Omental fat pad (tissue), 4 donors: Measurements from ENCODE around the gene SUGT1. TPM values are rescaled to one million over a fixed set of nuclear protein-coding genes. Genes with fewer than 3 reads are reported as not detected.
"Not testable (repeated sequence)": the region's sequence is repeated elsewhere in the genome, so short reads cannot be mapped to it uniquely, and the experiment has no call there.

ENCODE experiments used
- ATAC-seq: fragments of 150-250 bp; one replicate; pipeline ENCODE4 v1.9.1; 2016; ENCODE audit warnings: mild to moderate bottlenecking, moderate library complexity; ENCODE audit not compliant: low FRiP score
- DNase-seq: peaks from one replicate; pipeline ENCODE4 v3.0.0-alpha.2; 2019; ENCODE audit warnings: low spot score
- CTCF ChIP-seq, 3 donors: fragments of 450-650 bp; IDR thresholded peaks; one replicate each; pipeline ENCODE4 v1.5.1; 2016 to 2017; ENCODE audit warnings: antibody characterized with exemption in 3 of 3, mild to moderate bottlenecking in 3 of 3, moderate library complexity in 2 of 3
- total RNA-seq, 4 donors: library from RNA; depleted of rRNA; stranded (reverse); fragments of >200 nt; gene quantifications; one replicate each; pipeline ENCODE4 v1.1.0, GENCODE V29; 2016

The SUGT1 gene
- total RNA-seq, 4 donors from 2014 or later = 27.5 to 39.1 (median 33.6) TPM

GRCh38 chr13:52617070-52618060 lies 35.3 kb upstream of the SUGT1 start:
- ATAC-seq (peak; percentile 100), DNase-seq (peak; percentile 34)
- no peak for TF ChIP-seq CTCF (IDR thresholded peaks at IDR 0.05)

GRCh38 chr13:52631083-52631690 lies 21.4 kb upstream of the SUGT1 start:
- ATAC-seq, DNase-seq: not testable (repeated sequence)

GRCh38 chr13:52638666-52639328 lies 13.8 kb upstream of the SUGT1 start:
- ATAC-seq (no peak), DNase-seq (no peak)
- TF ChIP-seq CTCF (IDR thresholded peaks at IDR 0.05) = no peak

GRCh38 chr13:52642131-52642530 lies 10.5 kb upstream of the SUGT1 start, which contains the start of gene HNRNPA1L2:
Gene HNRNPA1L2, plus strand, starts transcription at chr13:52642431. Its CDS starts 62 bp downstream, at chr13:52642493.
- DNase-seq = no peak

GRCh38 chr13:52644108-52644507 lies 8.5 kb upstream of the SUGT1 start:
- no peak for DNase-seq
- no peak for ATAC-seq
- no peak for TF ChIP-seq CTCF (IDR thresholded peaks at IDR 0.05)

More at GRCh38 chr13:52642131-52642530, 10.5 kb upstream of the SUGT1 start, which contains the start of gene HNRNPA1L2:
- no peak for TF ChIP-seq CTCF (IDR thresholded peaks at IDR 0.05)
- no peak for ATAC-seq

GRCh38 chr13:52646967-52647366 lies 5.7 kb upstream of the SUGT1 start:
- TF ChIP-seq CTCF (IDR thresholded peaks at IDR 0.05) = no peak
- DNase-seq = no peak
- ATAC-seq = no peak

- DNase-seq = no peak
- no peak for TF ChIP-seq CTCF (IDR thresholded peaks at IDR 0.05)
- no peak for ATAC-seq
Measured at GRCh38 chr13:52650731-52651130, 1.9 kb upstream of the SUGT1 start.
